ENCODE results near the gene ANKAR.

- TF ChIP-seq GATA3 (IDR thresholded peaks at IDR 0.05; ENCODE audit: low read depth, low read length) (no peak), GATA2 (IDR thresholded peaks at IDR 0.05; ENCODE audit: low read depth, low read length) (no peak)
Observed at GRCh38 chr2:189657867-189658266, 16.6 kb upstream of the ANKAR start.

Measured in SH-SY5Y (cell line).